ENCODE measurements around the gene TBL2.
"Not testable (repeated sequence)": the region's sequence is repeated elsewhere in the genome, so short reads cannot be mapped to it uniquely, and the experiment has no call there.

The TBL2 gene

DNA sequence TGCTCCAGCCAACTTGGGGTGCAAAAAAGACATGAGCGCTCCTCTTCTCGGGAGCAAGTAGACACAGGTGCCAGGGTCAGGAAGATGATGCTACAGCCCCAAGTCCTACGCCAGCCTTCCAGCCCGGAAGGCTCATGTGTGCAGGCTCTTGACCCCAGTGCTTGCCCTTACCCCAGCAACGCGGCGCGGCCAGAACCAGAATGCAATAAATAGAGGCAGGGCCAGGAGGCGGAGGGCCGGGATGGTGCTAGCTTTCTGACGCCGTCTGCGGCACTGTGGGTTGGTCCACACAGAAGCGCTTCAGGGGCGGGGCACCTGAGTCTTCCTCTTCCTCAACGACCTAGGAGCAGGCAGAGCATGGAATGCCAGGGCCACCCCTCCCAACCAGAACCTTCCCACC lies 41.3 kb downstream of the TBL2 start:
- no peak for DNase-seq (ENCODE audit: low read depth in 4 of 4, low spot score in 1 of 4)

GRCh38 chr7:73536479-73536878 lies 41.9 kb downstream of the TBL2 start:
- no peak for DNase-seq (ENCODE audit: low read depth in 4 of 4, low spot score in 1 of 4)

DNA sequence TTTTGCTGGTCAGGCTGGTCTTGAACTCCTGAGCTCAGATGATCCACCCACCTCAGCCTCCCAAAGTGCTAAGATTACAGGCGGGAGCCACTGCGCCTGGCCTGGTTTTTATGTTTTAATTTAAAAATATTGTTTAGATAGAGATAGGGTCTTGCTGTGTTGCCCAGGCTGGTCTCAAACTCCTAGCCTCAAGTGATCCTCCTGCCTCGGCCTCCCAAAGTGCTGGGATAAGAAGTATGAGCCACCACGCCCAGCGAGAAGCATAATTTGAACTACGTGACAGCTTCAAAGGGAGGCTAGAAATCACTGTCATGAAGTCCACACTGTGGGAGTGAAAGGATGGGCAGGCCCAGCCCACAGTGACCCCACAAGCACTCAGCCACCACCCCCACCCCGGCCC lies 42.5 kb downstream of the TBL2 start:
- DNase-seq (ENCODE audit: low read depth in 4 of 4, low spot score in 1 of 4) = not testable (repeated sequence)

- no peak for DNase-seq (ENCODE audit: low read depth in 4 of 4, low spot score in 1 of 4)
Observed at GRCh38 chr7:73533742-73534141, 44.6 kb downstream of the TBL2 start.

GRCh38 chr7:73532224-73532623 lies 46.2 kb downstream of the TBL2 start:
- no peak for DNase-seq (ENCODE audit: low read depth in 4 of 4, low spot score in 1 of 4)

GRCh38 chr7:73530800-73531199 lies 47.6 kb downstream of the TBL2 start:
- DNase-seq (ENCODE audit: low read depth in 4 of 4, low spot score in 1 of 4) = no peak

- no peak for DNase-seq (ENCODE audit: low read depth in 4 of 4, low spot score in 1 of 4)
Observed at GRCh38 chr7:73526896-73527821, 51.2 kb downstream of the TBL2 start.

- not testable (repeated sequence) for DNase-seq (ENCODE audit: low read depth in 4 of 4, low spot score in 1 of 4)
Observed at GRCh38 chr7:73526158-73526494, 52.3 kb downstream of the TBL2 start.

GRCh38 chr7:73522105-73522872 lies 56.1 kb downstream of the TBL2 start, which contains the start of gene BAZ1B:
TSS of gene BAZ1B (minus strand) at chr7:73522293. CDS start at chr7:73521933, 360 bp downstream.
- DNase-seq (ENCODE audit: low read depth in 4 of 4, low spot score in 1 of 4) = peak; percentile 90 to 99 (median 94)

- peak; percentile 38 to 68 (median 44) for DNase-seq (ENCODE audit: low read depth in 4 of 4, low spot score in 1 of 4)
Observed at GRCh38 chr7:73521636-73522104, 56.7 kb downstream of the TBL2 start.

DNA sequence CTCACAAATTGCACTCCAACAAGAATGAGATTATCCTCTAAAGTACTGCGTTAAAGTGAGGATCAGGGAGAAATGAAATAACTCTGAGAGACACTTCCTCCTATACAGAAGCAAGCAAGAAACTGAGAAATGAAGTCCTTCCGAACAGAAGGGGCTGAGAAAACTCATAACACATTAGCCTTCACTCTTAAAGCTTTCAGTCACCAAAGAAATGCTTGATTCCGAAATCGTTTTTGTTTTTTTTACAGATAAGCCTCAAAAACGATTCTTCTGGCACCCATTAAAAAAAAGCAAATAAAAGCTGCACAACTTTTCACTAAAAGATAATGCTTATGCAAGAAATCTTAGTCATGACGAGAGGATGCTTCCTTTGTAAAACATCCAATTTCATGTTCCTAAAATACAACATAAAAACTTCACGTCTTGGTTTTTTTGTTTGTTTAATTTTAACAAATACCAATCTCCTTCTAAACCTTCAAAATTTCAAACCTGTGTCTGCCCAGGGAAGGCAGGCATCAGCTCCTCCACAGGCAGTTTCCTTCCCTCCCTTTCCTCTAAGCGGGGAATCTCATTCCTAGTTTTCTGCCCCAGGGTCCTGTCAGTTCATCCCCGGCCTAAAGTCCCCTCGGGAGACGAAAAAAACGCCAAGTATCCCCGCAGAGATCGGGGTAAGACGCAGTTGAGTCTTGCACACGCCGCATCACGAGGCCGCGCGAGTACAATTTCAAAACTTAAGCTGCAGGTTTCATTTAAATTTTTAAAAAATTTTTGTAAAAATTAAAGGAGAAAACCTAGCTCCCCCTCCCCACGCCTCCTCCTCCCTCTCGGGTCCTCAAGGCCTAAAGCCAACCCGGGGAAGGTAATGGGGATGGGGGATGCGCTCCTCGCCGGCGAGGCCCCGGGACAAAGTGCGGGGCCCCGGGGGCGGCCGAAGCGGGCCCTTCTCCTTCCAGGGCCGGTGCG lies 57.4 kb downstream of the TBL2 start:
- no peak for DNase-seq (ENCODE audit: low read depth in 4 of 4, low spot score in 1 of 4)

DNA sequence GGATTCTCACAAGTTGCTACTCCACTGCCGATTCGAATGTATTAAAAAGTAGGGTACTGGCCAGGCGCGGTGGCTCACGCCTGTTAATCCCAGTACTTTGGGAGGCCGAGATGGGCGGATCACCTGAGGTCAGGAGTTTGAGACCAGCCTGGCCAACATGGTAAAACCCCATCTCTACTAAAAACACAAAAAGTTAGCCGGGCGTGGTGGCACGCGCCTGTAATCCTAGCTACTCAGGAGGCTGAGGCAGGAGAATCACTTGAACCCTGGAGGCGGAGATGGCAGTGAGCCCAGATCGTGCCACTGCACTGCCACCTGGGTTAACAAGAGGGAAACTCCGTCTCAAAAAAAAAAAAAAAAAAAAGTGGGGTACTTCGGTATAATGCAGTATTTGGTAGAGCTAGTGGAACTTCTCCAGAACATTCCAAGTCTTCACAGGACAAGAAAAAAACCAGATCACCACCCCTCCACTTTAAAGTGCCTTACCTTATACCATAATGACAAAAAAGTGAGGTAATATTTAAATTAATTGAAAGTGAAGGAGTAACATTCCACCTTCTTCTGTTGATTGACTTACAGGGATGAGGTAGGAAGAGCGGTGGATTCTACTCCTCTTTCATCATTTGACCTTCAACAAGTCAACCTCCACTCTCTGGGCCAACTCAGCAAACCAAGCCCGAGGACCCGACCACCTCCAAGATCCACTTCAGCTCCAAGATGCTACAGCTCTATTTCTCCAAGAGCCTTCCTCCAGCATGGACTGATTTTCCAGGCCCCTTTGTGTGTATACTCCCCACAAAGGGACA lies 58.3 kb downstream of the TBL2 start:
- no peak for DNase-seq (ENCODE audit: low read depth in 4 of 4, low spot score in 1 of 4)

GRCh38 chr7:73518470-73518869 lies 59.9 kb downstream of the TBL2 start:
- DNase-seq (ENCODE audit: low read depth in 4 of 4, low spot score in 1 of 4) = no peak

All from stimulated activated CD4-positive, alpha-beta T cell treated with anti-CD3 and anti-CD28 coated beads, Interleukin-1b, Interleukin-23, amount 100 ng/mL, for 24 hours (primary cell).